ENCODE measurements around the gene ST6GALNAC6. TPM values are rescaled to one million over a fixed set of nuclear protein-coding genes. Genes with fewer than 3 reads are reported as not detected.

The ST6GALNAC6 gene
- total and polyA plus RNA-seq, 10 of the 15 experiments (the other 5 are each of a cell fraction or from before 2014, with no cell fraction given): 0.40 to 27.0 (median 16.8) TPM

GRCh38 chr9:127868278-127868902 lies 31.0 kb downstream of the ST6GALNAC6 start (continued):
- TF ChIP-seq ZBTB11 (CRISPR knock-in tag; IDR thresholded peaks at IDR 0.05) (no peak), ZBTB40 (IDR thresholded peaks at IDR 0.05; ENCODE audit: borderline replicate concordance) (no peak), FOXM1 (IDR thresholded peaks at IDR 0.05; ENCODE audit: low read depth, low read length) (no peak), MTA2 (IDR thresholded peaks at IDR 0.05; ENCODE audit: low read depth) (no peak), MAX (IDR thresholded peaks at IDR 0.05; ENCODE audit: low read depth, low read length) (no peak), REST (IDR thresholded peaks at IDR 0.05; ENCODE audit: low read depth, low read length) (no peak), RELA (IDR thresholded peaks at IDR 0.05; ENCODE audit: borderline replicate concordance, partially characterized antibody) (no peak), CBX5 (IDR thresholded peaks at IDR 0.05; ENCODE audit: low read depth) (no peak), DPF2 (IDR thresholded peaks at IDR 0.05) (no peak), MXI1 (IDR thresholded peaks at IDR 0.05; ENCODE audit: low read depth, low read length) (no peak), IKZF1 (conservative IDR thresholded peaks at IDR 0.05) (no peak), E2F8 (IDR thresholded peaks at IDR 0.05; ENCODE audit: low read depth, partially characterized antibody) (no peak)

Measured in GM12878 (cell line).